Activated CD8-positive, alpha-beta memory T cell treated with anti-CD3 and anti-CD28 coated beads for 1 hour (primary cell): ENCODE data around the gene ATP8B3.

Experiments used
- DNase-seq, 2 donors: peaks; one replicate each; pipeline ENCODE4 v3.0.0-alpha.2; 2020; ENCODE audit warnings: low read depth in 1 of 2; ENCODE audit errors: extremely low read depth in 1 of 2

Gene ATP8B3

GRCh38 chr19:1748115-1748872 lies 63.8 kb downstream of the ATP8B3 start:
- no peak for DNase-seq

GRCh38 chr19:1747285-1748114 lies 64.6 kb downstream of the ATP8B3 start:
- DNase-seq: peak; percentile 11 to 22

DNA sequence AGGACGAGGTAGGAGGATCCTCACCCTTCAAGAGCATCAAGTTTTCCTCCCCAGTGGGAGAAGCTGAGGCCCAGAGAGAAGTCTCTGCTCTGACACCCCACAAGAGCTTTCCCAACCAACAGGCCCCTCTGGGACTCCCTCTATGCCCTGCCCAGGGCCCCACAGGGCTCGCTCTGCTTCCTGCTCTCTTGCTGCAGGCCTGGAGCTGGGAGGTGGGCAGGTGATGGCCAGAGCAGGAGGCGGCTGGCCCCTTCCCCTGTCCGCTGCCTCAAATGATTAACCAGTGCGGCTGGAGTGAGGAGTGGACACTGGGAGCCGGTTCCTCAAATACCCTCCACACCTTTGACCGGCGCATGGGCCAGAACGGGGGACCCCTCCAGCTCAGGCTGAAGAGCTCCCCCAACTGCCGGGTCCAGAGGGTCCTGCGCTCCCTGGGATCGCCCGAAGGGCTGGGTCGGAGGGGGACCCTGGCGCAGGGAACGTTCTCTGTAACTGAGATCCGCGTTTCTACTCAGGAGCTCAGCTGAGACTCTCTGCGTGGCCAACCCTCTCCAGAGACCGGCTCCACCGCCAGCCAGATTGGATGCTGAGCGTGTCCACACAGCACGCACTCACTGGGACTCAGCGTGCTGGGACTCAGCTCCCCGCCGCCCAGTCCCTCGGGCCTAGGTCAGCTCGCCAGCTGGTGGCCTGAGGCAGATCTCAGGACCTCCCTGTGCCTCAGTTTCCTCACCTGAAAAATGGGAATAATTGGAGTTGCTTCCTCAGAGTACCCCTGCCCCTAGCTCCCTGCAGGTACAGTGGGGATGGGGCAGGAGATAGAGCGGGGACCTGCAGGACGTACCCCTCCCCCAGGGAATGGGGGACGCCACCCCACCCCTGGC lies 65.4 kb downstream of the ATP8B3 start:
- no peak for DNase-seq

DNA sequence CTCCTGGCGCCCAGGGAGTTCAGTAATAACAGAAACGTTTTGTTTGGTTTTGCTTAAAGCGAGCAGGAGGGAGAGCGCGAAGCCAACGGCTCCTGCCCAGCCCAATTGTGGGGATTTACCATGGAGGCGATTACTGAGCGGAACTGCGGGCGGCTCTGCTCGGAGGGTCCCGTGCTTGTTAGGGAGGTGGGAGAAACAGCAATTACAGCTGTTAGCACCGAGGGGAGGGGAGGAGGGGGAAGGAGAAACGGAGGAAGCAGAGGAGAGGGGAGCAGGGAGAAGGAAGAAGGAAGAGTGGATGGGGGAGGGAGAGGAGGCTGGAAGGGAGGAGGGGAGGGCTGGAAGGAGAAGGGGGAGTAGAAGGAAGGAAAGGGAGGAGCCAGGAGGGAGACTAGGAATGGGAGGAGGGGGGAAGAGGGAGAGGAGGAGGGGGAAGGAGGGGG lies 66.5 kb downstream of the ATP8B3 start:
- no peak for DNase-seq

- no peak for DNase-seq
Measured at GRCh38 chr19:1744822-1745563, 67.1 kb downstream of the ATP8B3 start.

- DNase-seq: no peak
Measured at GRCh38 chr19:1744133-1744665, 67.9 kb downstream of the ATP8B3 start.

- DNase-seq: no peak
Measured at GRCh38 chr19:1742989-1743696, 68.9 kb downstream of the ATP8B3 start.

DNA sequence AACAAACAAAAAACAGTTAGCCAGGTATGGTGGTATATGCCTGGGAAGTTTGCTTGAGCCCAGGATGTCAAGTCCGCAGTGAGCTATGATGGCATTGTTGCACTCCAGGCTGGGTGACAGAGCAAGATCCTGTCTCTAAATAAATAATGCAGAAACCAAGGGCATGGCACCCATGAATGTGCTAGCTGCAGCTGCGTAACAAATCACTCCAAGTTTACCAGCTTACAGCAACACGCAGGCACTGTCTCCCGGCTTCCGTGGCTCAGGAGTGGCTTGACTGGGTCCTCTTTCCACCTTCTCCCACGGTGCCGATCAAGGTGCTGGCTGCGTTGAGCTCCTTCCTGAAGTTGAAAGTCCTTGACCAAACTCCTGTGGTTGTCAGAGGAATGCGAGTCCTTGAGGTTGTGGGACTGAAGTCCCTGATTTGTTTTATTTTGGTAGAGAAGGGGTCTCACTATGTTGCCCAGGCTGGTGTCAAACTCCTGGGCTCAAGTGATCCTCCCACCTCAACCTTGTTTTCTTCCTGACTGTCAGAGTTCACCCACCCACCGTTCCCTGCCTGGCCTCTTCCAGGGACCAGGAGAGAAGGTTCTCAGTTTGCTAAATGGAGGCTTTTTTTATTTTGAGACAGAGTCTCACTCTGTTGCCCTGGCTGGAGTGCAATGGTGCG lies 72.0 kb downstream of the ATP8B3 start:
- DNase-seq: no peak

DNA sequence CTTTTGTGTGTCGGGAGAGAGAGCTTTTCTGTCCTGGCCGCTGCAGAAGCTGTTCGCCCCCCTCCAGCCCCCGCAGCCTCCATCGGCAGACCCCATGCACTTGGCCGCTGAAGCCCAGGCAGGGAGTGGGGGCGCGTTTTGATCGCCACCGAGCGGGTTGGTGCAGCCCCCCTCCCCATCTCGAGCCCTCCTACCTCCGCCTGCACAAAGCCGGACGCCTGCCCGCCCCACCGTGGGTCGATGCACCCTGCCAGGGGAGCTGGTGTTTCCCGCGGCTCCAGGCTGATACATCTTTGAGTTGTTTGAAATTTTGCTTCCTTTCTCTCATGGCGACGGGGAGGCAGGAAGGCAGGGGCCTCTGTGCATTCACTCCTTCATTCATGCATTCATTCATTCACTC lies 75.1 kb downstream of the ATP8B3 start:
- no peak for DNase-seq

- DNase-seq: no peak
Measured at GRCh38 chr19:1736280-1736679, 75.8 kb downstream of the ATP8B3 start.

GRCh38 chr19:1734321-1734966 lies 77.6 kb downstream of the ATP8B3 start:
- no peak for DNase-seq
